Left lung (tissue), 10 donors: ENCODE measurements around the gene IPO9. TPM values are rescaled to one million over a fixed set of nuclear protein-coding genes. Genes with fewer than 3 reads are reported as not detected.
A peak's percentile ranks its signal among the peaks of the same experiment; 100 is the strongest.

Experiments
- ATAC-seq: fragments of 200-7000 bp; cut with Tn5 transposase; one replicate; pipeline ENCODE4 v1.9.1; 2020; ENCODE audit warnings: moderate library complexity
- DNase-seq, 4 donors: peaks; one replicate each; pipeline ENCODE4 v3.0.0-alpha.2; 2013 to 2020
- H3K27ac ChIP-seq, 2 donors: fragments of 200-600 bp; sonication (generic) in 1 of 2; one replicate each; pipeline versions ENCODE4 v1.5.0 to v1.8.0; 2020 to 2021
- H3K27me3 ChIP-seq, 2 donors: fragments of 200-600 bp; sonication (generic) in 1 of 2; one replicate each; pipeline versions ENCODE4 v1.5.0 to v1.8.0; 2020 to 2021
- H3K36me3 ChIP-seq, 2 donors: fragments of 200-600 bp; sonication (generic) in 1 of 2; one replicate each; pipeline versions ENCODE4 v1.5.0 to v1.8.0; 2020 to 2021
- H3K4me1 ChIP-seq, 2 donors: fragments of 200-600 bp; one replicate each; pipeline ENCODE4 v1.8.0; 2021
- H3K4me3 ChIP-seq, 2 donors: fragments of 200-600 bp; sonication (generic) in 1 of 2; one replicate each; pipeline versions ENCODE4 v1.5.0 to v1.8.0; 2020 to 2021; ENCODE audit warnings: mild to moderate bottlenecking in 1 of 2
- H3K9me3 ChIP-seq, 2 donors: fragments of 200-600 bp; sonication (generic) in 1 of 2; one replicate each; pipeline versions ENCODE4 v1.5.0 to v1.8.0; 2020 to 2021
- intact Hi-C, 2 donors: fragments of 100-400 bp; cut with DNase I; formaldehyde crosslinking; loops; one replicate each; pipeline versions ENCODE4 v1.11.2 to v1.14.2; 2022
- polyA plus RNA-seq, 6 donors: library from polyadenylated mRNA; unstranded; fragments of 120-200 nt; gene quantifications; one replicate each; pipeline ENCODE4 v1.2.1, GENCODE V29; 2013; ENCODE audit not compliant: insufficient read length in 6 of 6
- total RNA-seq, 2 donors: library from RNA; stranded (reverse); fragmentation: NEBNext Ultra II Directional; extraction: Animal tissue kit (Norgen Biotek cat#: 25700); gene quantifications; one replicate each; pipeline ENCODE4 v1.2.1, GENCODE V29; 2021
- TF ChIP-seq, protein P1 (sequence below), 2 donors: fragments of 200-600 bp; sonication (generic) in 1 of 2; IDR thresholded peaks; one replicate each; pipeline versions ENCODE4 v1.5.0 to v1.8.0; 2021; ENCODE audit warnings: antibody characterized with exemption in 2 of 2
- donor health status: DM: no; HTN: yes; CAD: no.
- donor health status: DM: no; HTN: no; CAD: no.

Gene IPO9
- total and polyA plus RNA-seq, 8 donors = 49.3 to 94.0 (median 84.4) TPM

DNA sequence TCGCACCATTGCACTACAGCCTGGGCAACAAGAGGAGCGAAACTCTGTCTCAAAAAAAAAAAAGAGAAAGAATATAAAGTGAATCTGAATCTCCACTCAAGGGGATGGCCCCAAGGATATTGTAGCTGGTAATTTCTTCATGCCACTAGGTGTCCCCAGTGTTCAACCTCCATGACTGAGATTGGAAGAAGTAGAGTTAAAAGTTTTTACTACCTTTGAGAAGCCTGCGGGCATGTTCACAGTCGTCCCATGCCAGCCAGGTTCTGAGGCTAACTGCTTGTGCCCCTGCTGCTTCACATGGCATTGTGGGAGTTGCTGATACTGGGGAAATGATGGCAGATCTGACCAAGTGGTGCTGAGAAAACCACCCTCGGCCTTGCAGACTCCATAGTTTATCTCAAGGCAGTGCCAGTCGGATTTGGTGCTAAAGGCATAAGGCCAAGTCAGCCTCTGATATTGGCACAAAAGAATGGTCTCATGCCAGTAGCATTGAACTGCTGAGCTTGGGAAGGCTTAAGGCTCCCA, 49.0 kb downstream of the IPO9 start:
- H3K4me1 ChIP-seq = peaks cover 0 to 8% of the 10 kb centered on the region in 2 donors
- intact Hi-C loops = no loop called here
- DNase-seq (peak in 1 of 4 donors; percentile 55), ATAC-seq (peak; percentile 79)
- no peak overlapping the region for H3K4me3 ChIP-seq
- peaks cover 0 to 39% of the 10 kb centered on the region in 2 donors for H3K36me3 ChIP-seq
- TF ChIP-seq, protein P1, sequence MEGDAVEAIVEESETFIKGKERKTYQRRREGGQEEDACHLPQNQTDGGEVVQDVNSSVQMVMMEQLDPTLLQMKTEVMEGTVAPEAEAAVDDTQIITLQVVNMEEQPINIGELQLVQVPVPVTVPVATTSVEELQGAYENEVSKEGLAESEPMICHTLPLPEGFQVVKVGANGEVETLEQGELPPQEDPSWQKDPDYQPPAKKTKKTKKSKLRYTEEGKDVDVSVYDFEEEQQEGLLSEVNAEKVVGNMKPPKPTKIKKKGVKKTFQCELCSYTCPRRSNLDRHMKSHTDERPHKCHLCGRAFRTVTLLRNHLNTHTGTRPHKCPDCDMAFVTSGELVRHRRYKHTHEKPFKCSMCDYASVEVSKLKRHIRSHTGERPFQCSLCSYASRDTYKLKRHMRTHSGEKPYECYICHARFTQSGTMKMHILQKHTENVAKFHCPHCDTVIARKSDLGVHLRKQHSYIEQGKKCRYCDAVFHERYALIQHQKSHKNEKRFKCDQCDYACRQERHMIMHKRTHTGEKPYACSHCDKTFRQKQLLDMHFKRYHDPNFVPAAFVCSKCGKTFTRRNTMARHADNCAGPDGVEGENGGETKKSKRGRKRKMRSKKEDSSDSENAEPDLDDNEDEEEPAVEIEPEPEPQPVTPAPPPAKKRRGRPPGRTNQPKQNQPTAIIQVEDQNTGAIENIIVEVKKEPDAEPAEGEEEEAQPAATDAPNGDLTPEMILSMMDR (IDR thresholded peaks at IDR 0.05) = peak; percentile 46 to 57
- H3K9me3 ChIP-seq = no peaks in the 10 kb centered on the region
- H3K27ac ChIP-seq = no peak overlapping the region
- no peaks in the 10 kb centered on the region for H3K27me3 ChIP-seq

- Histone ChIP-seq H3K4me1 (peaks cover 8 to 32% of the 10 kb centered on the region in 2 donors), H3K27ac (no peak overlapping the region), H3K9me3 (no peaks in the 10 kb centered on the region), H3K36me3 (peaks cover 0 to 10% of the 10 kb centered on the region in 2 donors), H3K4me3 (no peak overlapping the region), H3K27me3 (no peaks in the 10 kb centered on the region)
- TF ChIP-seq, protein P1 (IDR thresholded peaks at IDR 0.05) = no peak
- ATAC-seq (no peak), DNase-seq (no peak)
- intact Hi-C loops = loop anchor here (5.0 to 10.0 kb wide), 2 partner anchors 94 to 96 kb away; no protein-coding TSS in a partner anchor
Observed at GRCh38 chr1:201880928-201881571, 52.1 kb downstream of the IPO9 start.

GRCh38 chr1:201881617-201882016, 52.7 kb downstream of the IPO9 start:
- ATAC-seq (no peak), DNase-seq (no peak)
- H3K36me3 ChIP-seq = peaks cover 0 to 4% of the 10 kb centered on the region in 2 donors
- H3K4me3 ChIP-seq = no peak overlapping the region
- peaks cover 8 to 32% of the 10 kb centered on the region in 2 donors for H3K4me1 ChIP-seq
- intact Hi-C loops = loop anchor here (5.0 to 10.0 kb wide), 2 partner anchors 93 to 96 kb away; no protein-coding TSS in a partner anchor
- peaks cover 0 to 5% of the 10 kb centered on the region in 2 donors for H3K27me3 ChIP-seq
- TF ChIP-seq, protein P1 (IDR thresholded peaks at IDR 0.05) = no peak
- no peaks in the 10 kb centered on the region for H3K9me3 ChIP-seq
- no peak overlapping the region for H3K27ac ChIP-seq

GRCh38 chr1:201882665-201883132, 53.7 kb downstream of the IPO9 start:
- Histone ChIP-seq H3K36me3 (no peaks in the 10 kb centered on the region), H3K27me3 (peaks cover 0 to 16% of the 10 kb centered on the region in 2 donors), H3K27ac (peak overlapping the region in 1 of 2 donors; percentile 45), H3K4me3 (no peak overlapping the region), H3K9me3 (no peaks in the 10 kb centered on the region), H3K4me1 (peaks cover 8 to 32% of the 10 kb centered on the region in 2 donors)
- DNase-seq (peak in 1 of 4 donors; percentile 67), ATAC-seq (peak; percentile 22)
- TF ChIP-seq, protein P1 (IDR thresholded peaks at IDR 0.05) = no peak
- intact Hi-C loops = loop anchor here (5.0 to 10.0 kb wide), 2 partner anchors 92 to 95 kb away; no protein-coding TSS in a partner anchor

DNA sequence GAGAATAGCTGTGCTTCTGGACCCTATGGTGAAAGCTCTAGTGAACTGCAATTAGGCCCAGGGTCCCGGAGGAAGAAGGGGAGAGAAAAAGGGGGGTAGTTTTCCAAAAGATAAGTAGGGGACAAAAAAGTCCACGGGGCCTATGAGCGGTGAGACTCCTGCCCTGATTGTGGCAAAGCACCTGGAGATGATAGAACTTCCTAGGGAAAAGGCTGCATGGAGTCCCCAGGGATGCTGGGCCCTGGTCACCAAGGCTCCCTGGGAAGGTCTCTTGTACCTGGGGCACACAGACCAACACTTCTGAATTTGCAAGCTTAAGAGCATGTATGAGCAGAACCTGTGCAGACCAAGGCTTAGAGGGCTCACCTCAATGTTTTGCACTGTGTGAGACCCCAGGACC, 54.3 kb downstream of the IPO9 start:
- no peaks in the 10 kb centered on the region for H3K9me3 ChIP-seq
- ATAC-seq = no peak
- H3K27ac ChIP-seq = no peak overlapping the region
- H3K4me1 ChIP-seq = peaks cover 12 to 35% of the 10 kb centered on the region in 2 donors
- H3K4me3 ChIP-seq = no peak overlapping the region
- TF ChIP-seq, protein P1 (IDR thresholded peaks at IDR 0.05) = no peak
- DNase-seq = no peak
- peaks cover 0 to 22% of the 10 kb centered on the region in 2 donors for H3K27me3 ChIP-seq
- H3K36me3 ChIP-seq = no peaks in the 10 kb centered on the region
- intact Hi-C loops = loop anchor here (5.0 to 10.0 kb wide), 2 partner anchors 92 to 94 kb away; no protein-coding TSS in a partner anchor
